ENCODE measurements around the gene PLEK2.

Gene PLEK2

DNA sequence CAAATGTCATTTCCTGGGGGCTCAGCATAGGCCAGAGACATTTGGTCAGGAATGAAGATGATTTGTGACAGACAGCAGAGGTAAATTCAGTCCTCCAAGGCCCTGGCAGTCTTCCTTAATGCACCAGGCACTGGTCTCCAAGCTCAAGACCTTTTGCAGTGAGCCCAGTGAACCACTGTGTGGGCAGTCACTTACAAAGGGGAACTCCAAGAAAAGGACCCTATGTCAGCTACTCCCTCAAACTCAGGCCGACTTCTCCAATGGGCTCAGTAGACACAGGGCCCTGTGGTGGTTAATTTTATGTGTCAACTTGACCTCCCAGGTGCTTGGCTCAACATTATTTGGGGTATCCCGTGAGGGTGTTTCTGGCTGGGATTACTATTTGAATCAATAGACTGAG is 29.3 kb upstream of the PLEK2 start:
- POLR2A ChIA-PET = no interaction called here
- DNase-seq (ENCODE audit: low read depth, low spot score) = no peak
- TF ChIP-seq, protein P1, sequence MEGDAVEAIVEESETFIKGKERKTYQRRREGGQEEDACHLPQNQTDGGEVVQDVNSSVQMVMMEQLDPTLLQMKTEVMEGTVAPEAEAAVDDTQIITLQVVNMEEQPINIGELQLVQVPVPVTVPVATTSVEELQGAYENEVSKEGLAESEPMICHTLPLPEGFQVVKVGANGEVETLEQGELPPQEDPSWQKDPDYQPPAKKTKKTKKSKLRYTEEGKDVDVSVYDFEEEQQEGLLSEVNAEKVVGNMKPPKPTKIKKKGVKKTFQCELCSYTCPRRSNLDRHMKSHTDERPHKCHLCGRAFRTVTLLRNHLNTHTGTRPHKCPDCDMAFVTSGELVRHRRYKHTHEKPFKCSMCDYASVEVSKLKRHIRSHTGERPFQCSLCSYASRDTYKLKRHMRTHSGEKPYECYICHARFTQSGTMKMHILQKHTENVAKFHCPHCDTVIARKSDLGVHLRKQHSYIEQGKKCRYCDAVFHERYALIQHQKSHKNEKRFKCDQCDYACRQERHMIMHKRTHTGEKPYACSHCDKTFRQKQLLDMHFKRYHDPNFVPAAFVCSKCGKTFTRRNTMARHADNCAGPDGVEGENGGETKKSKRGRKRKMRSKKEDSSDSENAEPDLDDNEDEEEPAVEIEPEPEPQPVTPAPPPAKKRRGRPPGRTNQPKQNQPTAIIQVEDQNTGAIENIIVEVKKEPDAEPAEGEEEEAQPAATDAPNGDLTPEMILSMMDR (IDR thresholded peaks at IDR 0.05; ENCODE audit: insufficient read depth, low read length, missing control alignments) = no peak
- CTCF ChIA-PET = interaction anchor here (1.1 to 6.3 kb wide), 4 partner anchors 14 to 263 kb away, joined by 3 to 60 read pairs (median 6); no protein-coding TSS in a partner anchor
- H3K4me3 ChIP-seq (ENCODE audit: low read depth, low read length) = no peak overlapping the region

DNA sequence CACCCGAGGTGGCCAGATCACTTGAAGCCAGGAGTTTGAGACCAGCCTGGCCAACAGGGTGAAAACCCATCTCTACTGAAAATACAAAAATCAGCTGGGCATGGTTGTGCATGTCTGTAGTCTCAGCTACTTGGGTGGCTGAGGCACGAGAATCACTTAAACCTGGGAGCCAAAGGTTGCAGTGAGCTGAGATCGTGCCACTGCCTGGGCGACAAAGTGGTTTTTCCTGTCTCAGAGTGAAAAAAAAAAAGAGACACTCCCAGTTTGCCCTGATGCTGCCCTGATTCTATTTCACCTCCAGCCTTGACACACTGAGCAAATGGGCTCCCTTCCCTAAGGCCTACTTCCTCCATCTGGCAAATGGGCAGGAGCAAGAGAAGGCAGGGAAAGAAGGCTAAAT is 28.5 kb upstream of the PLEK2 start:
- CTCF ChIA-PET = interaction anchor here (1.1 to 6.3 kb wide), 4 partner anchors 13 to 264 kb away, joined by 3 to 60 read pairs (median 6); no protein-coding TSS in a partner anchor

DNA sequence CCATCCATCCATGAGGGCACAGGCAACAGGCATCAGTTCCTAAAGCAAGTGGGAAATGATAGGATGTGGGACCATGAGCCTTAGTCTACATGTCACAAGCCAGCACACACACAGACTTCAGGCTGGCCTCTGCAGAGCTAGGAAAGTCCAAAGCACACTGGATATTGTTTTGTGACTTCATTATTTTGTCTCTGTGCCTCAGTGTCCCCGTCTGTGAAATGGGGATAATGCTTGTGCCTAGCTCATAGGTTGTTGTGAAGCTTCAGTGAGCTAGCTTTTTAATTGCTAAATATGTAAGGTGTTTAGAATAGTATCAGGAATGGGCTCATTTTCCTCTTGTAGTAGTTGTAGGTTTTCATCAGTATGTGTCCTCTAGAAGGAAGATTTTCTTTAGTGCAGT is 27.0 kb upstream of the PLEK2 start:
- TF ChIP-seq, protein P1 (IDR thresholded peaks at IDR 0.05; ENCODE audit: insufficient read depth, low read length, missing control alignments) = no peak
- H3K4me3 ChIP-seq (ENCODE audit: low read depth, low read length) = no peak overlapping the region
- CTCF ChIA-PET = interaction anchor here (2.5 to 6.3 kb wide), 2 partner anchors 11 to 132 kb away, joined by 9 to 60 read pairs; no protein-coding TSS in a partner anchor
- DNase-seq (ENCODE audit: low read depth, low spot score) = no peak
- POLR2A ChIA-PET = no interaction called here

More for the DNA sequence above, 28.5 kb upstream of the PLEK2 start:
- POLR2A ChIA-PET = no interaction called here
- no peak overlapping the region for H3K4me3 ChIP-seq (ENCODE audit: low read depth, low read length)
- no peak for DNase-seq (ENCODE audit: low read depth, low spot score)
- TF ChIP-seq, protein P1 (IDR thresholded peaks at IDR 0.05; ENCODE audit: insufficient read depth, low read length, missing control alignments) = no peak

DNA sequence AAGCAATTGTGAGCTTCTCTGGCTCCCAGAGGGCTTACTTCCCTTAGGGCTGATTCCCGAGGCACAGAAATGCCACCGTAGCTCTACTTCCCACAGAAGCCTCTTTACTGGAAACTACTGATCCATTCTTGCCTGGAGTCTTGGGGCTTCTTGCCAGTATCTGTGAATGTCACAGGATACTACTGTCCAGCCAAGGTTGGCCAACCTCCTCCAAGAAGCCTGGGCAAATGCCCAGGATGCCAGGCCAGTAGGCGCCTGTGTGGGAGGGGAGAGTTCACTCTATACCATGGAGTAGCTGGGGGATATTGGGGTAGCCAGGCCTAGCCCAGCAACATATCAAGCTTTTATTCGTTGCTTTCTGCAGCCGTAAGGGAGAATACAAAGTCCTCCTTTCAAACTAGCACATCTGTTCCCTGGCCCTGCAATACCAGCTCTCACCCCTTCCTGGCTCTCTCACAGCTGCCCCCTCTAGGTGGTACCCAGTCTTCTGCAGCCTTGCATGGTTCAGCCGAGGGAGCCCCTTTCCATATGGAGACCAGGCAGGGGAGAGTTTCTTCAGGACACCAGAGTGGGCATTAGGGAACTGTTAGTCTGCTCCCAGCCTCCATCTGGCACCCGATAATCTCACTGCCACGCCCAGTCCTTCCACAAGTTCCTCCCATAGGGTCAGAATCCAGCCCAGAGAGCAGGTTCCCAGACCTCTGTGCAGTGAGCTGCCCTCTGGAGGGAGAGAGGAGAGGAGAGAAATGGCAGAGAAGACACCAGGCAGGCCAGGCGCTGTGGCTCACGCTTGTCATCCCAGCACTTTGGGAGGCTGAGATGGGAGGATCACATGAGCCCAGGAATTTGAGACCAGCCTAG is 24.3 kb upstream of the PLEK2 start:
- CTCF ChIA-PET = interaction anchor here (0.9 to 1.8 kb wide), 4 partner anchors 9 to 135 kb away, joined by 3 to 12 read pairs (median 4); no protein-coding TSS in a partner anchor
- H3K4me3 ChIP-seq (ENCODE audit: low read depth, low read length) = no peak overlapping the region
- TF ChIP-seq, protein P1 (IDR thresholded peaks at IDR 0.05; ENCODE audit: insufficient read depth, low read length, missing control alignments) = no peak
- POLR2A ChIA-PET = no interaction called here
- DNase-seq (ENCODE audit: low read depth, low spot score) = no peak

DNA sequence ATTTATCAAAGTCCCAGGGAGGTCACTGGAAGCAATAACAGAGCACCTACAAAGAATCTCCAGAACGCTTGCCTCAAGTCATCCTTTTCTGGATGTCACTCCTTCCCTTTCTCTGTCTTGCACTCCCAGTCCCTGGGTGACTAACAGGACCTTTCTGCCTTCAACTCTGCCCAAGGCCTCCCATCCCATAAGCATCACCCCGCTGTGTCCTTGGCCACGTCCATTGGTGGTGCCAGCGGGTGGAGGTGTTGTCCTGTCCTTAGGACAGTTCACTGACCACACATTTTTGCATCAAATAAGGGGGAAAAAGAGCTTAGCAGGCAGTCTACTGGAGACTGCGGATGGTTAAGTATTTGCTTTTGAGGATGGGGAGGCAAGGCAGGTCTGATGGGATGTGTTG is 23.6 kb upstream of the PLEK2 start:
- DNase-seq (ENCODE audit: low read depth, low spot score) = no peak
- TF ChIP-seq, protein P1 (IDR thresholded peaks at IDR 0.05; ENCODE audit: insufficient read depth, low read length, missing control alignments) = no peak
- H3K4me3 ChIP-seq (ENCODE audit: low read depth, low read length) = no peak overlapping the region
- POLR2A ChIA-PET = no interaction called here
- CTCF ChIA-PET = interaction anchor here (1.1 to 1.8 kb wide), 3 partner anchors 9 to 12 kb away, joined by 3 to 12 read pairs (median 4); no protein-coding TSS in a partner anchor

DNA sequence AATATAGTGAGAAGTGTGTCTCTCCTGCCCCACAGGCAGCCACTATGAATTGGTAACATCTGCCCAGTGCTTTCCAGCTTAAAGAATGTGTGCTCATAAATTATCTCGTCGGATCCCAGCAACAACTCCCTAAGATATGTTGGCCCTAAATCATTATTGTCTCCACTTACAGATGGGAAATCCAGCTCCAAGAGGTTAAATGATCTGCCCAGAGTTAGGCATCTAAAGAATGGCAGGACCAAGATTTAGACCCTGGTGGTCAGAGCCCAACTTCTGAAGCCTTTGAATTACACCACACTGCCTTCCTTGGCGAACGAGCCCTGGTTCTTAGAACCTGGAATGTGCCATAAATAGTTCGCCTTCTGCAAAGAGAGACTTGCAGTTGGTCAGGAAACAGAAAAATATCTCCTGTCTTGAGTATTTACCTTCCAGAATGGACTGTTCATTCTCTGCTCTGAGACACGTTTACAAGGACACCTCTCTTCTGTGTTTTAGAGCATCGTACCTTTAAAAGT is 20.1 kb upstream of the PLEK2 start:
- TF ChIP-seq, protein P1 (IDR thresholded peaks at IDR 0.05; ENCODE audit: insufficient read depth, low read length, missing control alignments) = no peak
- ChIA-PET POLR2A (no interaction called here), CTCF (interaction anchor here (0.8 to 17.3 kb wide), 4 partner anchors 13 to 272 kb away, joined by 3 to 582 read pairs (median 9); no protein-coding TSS in a partner anchor)
- H3K4me3 ChIP-seq (ENCODE audit: low read depth, low read length) = no peak overlapping the region
- DNase-seq (ENCODE audit: low read depth, low spot score) = no peak

Measured in AG04449 (cell line).